Fibroblast of skin of left biceps (primary cell): Measurements from ENCODE around the gene GRM7.

ENCODE experiments used
- DNase-seq, 2 experiments: peaks; one replicate each; pipeline ENCODE4 v3.0.0-alpha.2; 2013; ENCODE audit warnings: low read depth in 2 of 2

GRM7 gene

GRCh38 chr3:7397097-7397496, 536.2 kb downstream of the GRM7 start:
- no peak for DNase-seq

DNA sequence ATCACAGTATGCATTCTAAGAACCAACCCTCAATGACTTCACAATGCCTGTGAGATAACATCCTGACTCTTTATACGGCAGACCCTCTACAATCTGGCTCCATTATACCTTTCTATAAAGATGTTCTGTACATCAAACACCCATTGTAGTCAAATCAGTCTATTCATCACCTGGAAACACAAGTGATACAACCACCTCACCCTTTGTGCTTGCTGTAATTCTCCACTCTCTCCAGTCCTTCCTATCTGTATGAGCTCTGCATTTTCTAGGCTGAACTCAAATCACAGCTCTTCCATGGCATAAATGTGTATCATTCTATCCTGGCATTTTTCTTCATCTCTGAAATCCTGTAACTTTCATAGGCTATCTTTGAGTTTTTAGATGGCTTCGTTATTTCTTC, 539.4 kb downstream of the GRM7 start:
- DNase-seq: no peak

GRCh38 chr3:7401418-7401817, 540.5 kb downstream of the GRM7 start:
- no peak for DNase-seq

- DNase-seq: no peak
Measured at GRCh38 chr3:7407107-7407506, 546.2 kb downstream of the GRM7 start.

GRCh38 chr3:7410782-7411181, 549.9 kb downstream of the GRM7 start:
- no peak for DNase-seq

- DNase-seq: no peak
Measured at GRCh38 chr3:7421065-7421464, 560.1 kb downstream of the GRM7 start.

DNA sequence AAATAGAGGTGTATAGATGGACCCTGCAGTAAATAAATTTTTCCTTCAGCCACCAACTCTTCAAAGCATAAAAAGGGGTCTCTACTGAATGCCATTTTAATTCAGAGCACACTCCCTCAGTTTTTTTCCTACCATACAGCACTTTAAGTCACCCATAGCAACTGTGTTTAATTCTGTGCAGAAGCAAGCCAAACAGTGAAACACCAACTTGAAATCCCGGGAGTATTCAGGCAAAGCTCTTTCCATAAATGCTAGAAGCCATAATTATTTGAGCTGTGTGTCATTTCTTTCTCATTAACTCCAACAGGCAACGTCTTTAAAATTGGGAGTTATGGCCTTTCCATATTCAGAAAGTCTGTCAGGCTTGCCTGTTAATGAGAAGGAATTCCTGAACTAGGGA, 562.1 kb downstream of the GRM7 start:
- DNase-seq: no peak

GRCh38 chr3:7423995-7424394, 563.1 kb downstream of the GRM7 start:
- no peak for DNase-seq

GRCh38 chr3:7428206-7428718, 567.3 kb downstream of the GRM7 start:
- no peak for DNase-seq

- no peak for DNase-seq
Measured at GRCh38 chr3:7432610-7433009, 571.7 kb downstream of the GRM7 start.

- no peak for DNase-seq
Measured at GRCh38 chr3:7433073-7433472, 572.2 kb downstream of the GRM7 start.

DNA sequence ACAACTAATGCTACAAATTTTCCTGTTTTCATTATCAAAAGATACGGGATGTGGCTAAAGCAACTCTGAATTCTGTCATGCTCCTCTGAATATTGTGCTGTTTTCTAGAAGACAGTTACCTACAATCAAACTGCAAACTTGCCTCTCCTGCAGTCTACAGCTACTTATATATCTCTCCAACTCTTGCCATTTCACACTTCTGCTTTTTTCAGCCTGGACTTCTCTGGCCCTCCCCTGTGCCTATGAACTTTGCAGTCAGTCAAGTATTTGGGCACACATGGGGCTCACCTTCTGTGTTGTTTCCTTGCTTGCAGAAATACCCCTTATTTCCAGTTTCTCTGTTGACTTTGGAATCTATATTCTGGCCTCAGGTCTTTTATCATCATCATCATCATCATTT, 575.6 kb downstream of the GRM7 start:
- DNase-seq: no peak

DNA sequence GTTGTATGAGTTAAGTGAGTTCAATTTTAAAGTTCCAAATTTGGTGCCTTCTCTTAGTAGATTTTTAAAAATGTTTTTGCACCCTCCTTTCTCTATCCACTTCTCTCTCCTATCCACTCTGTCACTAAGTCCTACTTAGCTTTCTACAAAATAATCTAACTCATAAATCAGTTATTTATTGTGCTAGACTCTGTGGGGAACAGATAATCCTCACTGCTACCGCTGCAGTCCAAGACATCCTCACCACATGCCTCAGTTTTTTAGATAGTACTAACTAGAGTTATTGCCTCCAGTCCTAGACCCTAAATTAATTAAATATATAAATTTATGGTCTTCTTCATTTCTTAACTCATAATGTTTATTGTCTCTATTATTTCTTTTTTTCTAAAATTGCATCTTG, 576.3 kb downstream of the GRM7 start:
- DNase-seq: no peak

DNA sequence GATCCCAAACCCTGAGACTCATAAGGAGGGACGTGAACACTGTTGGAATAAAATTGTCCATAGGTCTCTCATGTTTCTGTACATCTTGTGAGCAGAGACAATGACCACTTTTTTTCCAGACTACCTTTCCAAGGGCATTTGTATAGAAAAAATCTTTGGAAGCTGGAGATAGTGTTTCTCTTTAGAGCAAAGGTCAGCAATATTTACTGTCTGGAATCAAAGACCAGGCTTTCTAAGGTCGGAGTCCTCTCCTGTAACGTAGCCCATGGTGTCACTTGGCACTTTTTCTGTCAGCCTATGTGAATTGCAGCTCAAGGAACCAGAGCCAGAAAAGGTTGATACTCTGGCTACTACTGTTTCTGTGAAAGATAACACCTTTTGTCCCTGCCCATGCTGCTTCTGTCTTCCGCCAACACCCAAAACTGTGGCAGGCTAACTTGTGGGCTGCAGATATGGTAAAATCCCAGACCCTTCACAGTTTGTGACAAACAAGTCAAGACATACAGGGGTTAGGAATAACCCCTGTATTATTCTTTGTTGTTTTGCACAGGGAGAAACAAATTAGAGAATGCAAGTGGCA, 578.3 kb downstream of the GRM7 start:
- no peak for DNase-seq

GRCh38 chr3:7444886-7445285, 584.0 kb downstream of the GRM7 start:
- no peak for DNase-seq

DNA sequence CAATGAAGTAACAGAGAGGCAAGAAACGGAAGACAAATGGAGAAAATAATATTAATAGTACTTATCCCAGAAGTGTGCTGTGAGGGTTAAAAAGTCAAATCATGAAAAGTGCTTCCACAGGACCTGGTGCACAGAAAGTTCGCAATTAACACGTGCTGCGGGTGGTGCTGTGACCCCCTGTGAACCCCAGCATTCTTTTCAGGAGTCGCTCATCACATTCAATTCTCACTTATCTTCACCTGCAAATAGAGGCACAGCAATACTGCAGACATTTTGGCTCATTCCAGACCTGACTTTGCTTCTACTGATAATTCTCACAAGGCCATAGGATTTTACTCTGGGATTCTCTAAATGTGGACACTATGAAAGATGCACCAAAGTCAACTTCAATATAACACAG, 584.4 kb downstream of the GRM7 start:
- no peak for DNase-seq

DNA sequence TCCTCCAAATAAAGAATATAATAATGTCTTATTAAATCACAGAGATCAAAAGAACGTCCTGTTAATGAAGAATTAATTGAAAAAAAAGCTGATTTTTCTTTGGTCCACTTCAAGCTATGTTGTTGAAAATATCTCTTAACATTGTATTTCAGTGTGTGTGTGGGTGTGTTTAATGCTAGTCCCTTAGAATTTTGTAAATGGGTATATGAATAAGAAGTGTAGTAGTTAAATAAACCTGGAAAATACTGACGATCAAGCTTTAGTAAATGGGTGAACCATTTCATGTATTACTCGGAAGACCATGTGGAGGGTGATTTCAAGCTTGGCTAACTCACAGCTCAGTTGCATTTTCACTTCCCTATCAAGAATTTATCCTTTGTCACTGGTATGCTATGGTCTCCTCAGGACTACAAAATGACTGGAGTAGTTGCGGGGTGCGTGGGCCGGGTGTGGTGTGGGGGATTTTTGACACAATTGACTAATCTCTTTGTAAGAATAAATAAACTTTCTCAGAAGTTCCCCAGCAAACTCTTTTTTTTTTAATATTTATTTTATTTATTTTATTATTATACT, 586.4 kb downstream of the GRM7 start:
- DNase-seq: no peak

- DNase-seq: no peak
Measured at GRCh38 chr3:7456386-7456785, 595.5 kb downstream of the GRM7 start.

- no peak for DNase-seq
Measured at GRCh38 chr3:7461202-7461825, 600.4 kb downstream of the GRM7 start.

DNA sequence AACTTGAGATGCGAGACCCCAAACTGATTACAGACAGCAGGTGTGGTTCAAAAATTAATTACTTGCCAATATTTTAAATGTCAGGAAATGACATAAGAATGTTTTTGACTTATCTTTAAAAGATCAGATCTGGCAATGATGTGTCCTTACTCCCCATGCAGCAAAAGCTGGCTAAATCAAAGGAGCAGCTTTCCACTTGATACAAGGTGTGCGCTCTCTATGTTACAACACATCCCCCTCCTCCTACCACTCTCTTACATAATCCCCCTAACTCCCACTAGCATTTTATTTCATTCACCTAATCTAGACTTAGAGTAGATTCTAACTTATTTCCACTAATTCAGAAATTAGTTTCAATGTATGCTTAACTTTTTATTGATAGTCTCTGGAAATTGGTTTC, 609.0 kb downstream of the GRM7 start:
- DNase-seq: no peak

- DNase-seq: no peak
Measured at GRCh38 chr3:7484636-7485035, 623.7 kb downstream of the GRM7 start.

GRCh38 chr3:7487763-7488162, 626.8 kb downstream of the GRM7 start:
- no peak for DNase-seq

GRCh38 chr3:7489417-7489816, 628.5 kb downstream of the GRM7 start:
- no peak for DNase-seq

DNA sequence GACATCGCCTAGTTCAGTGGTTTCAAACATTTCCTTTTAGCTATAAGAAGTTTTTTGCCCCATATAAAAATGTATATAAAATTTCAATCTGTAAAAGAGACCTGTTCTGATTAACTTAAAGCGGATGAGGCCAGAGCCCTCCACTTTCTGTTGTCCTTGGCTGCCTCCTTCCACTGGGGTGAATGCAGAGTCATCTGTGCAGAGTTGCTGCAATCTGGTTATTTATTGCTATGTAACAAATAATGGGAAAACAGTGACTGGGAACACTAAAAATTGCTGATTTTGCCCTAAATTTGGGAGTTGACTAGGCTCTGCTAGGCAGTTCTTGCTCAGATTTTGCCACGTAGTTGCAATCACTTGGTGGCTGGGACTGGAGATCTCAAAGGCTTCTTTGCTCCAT, 637.8 kb downstream of the GRM7 start:
- DNase-seq: no peak
